DOHH2 (cell line): ENCODE results near the gene SLCO3A1.

Source experiments
- EZH2phosphoT487 ChIP-seq: fragments of 200-600 bp; sonication (generic); IDR thresholded peaks from 2 replicates; pipeline ENCODE4 v1.6.1; 2017; ENCODE audit warnings: borderline replicate concordance, mild to moderate bottlenecking, antibody characterized with exemption, low read length, moderate library complexity, mixed read lengths
- TF ChIP-seq, protein P1 (sequence below): fragments of 200-600 bp; sonication (generic); IDR thresholded peaks from one replicate; pipeline ENCODE4 v1.5.1; 2014; ENCODE audit warnings: antibody characterized with exemption, mild to moderate bottlenecking, low read depth, low read length; ENCODE audit not compliant: poor library complexity, severe bottlenecking

- TF ChIP-seq, protein P1, sequence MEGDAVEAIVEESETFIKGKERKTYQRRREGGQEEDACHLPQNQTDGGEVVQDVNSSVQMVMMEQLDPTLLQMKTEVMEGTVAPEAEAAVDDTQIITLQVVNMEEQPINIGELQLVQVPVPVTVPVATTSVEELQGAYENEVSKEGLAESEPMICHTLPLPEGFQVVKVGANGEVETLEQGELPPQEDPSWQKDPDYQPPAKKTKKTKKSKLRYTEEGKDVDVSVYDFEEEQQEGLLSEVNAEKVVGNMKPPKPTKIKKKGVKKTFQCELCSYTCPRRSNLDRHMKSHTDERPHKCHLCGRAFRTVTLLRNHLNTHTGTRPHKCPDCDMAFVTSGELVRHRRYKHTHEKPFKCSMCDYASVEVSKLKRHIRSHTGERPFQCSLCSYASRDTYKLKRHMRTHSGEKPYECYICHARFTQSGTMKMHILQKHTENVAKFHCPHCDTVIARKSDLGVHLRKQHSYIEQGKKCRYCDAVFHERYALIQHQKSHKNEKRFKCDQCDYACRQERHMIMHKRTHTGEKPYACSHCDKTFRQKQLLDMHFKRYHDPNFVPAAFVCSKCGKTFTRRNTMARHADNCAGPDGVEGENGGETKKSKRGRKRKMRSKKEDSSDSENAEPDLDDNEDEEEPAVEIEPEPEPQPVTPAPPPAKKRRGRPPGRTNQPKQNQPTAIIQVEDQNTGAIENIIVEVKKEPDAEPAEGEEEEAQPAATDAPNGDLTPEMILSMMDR: no peak
- no peak for TF ChIP-seq EZH2phosphoT487
Measured at GRCh38 chr15:91876187-91876586, 22.7 kb downstream of the SLCO3A1 start.
